ENCODE data around the gene MYT1.

GRCh38 chr20:64184795-64185194, 20.5 kb downstream of the MYT1 start:
- TF ChIP-seq CTCF (IDR thresholded peaks at IDR 0.05): no peak
- no peak for TF ChIP-seq POLR2A (IDR thresholded peaks at IDR 0.05)
